ENCODE measurements around the gene SURF6. TPM values are rescaled to one million over a fixed set of nuclear protein-coding genes. Genes with fewer than 3 reads are reported as not detected.

SURF6 gene
- total RNA-seq, 1 donor: 7.6 TPM

DNA sequence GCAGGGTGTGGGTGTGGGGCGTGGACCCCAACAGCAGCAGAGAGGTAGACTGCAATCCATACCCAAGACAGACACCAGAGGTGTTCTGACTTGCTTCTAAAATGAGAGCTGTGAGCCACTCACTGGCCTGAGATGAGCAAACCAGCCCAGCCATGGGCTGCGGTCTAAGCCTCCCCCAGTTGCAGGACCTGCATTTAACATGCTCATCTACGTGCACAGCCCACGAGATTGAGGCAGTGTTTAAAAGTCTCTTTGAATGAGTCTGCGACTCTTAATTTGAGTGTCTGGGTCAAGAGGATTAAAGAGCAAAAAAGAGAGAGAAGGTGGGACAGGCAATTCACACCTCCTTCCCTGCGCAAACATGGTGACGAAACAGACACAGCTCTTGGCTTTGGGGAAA, 33.9 kb upstream of the SURF6 start:
- Histone ChIP-seq H2AFZ (ENCODE audit: low read length) (no peak overlapping the region), H3K9me3 (ENCODE audit: low read depth, low read length) (no peaks in the 10 kb centered on the region), H3K79me2 (ENCODE audit: insufficient read depth, low read length) (peaks cover 100% of the 10 kb centered on the region), H3K27ac (ENCODE audit: low read depth, low read length) (peak overlapping the region; percentile 81), H3K4me3 (ENCODE audit: insufficient read depth, low read length) (no peak overlapping the region), H3K36me3 (ENCODE audit: insufficient read depth, low read length) (peaks cover 68% of the 10 kb centered on the region), H3K27me3 (ENCODE audit: insufficient read depth, low read length) (no peaks in the 10 kb centered on the region), H4K20me1 (ENCODE audit: insufficient read depth, low read length) (peaks cover 96% of the 10 kb centered on the region), H3K4me2 (ENCODE audit: insufficient read depth, low read length) (no peak overlapping the region), H3K4me1 (ENCODE audit: insufficient read depth, low read length) (peaks cover 62% of the 10 kb centered on the region)
- no peak for DNase-seq (ENCODE audit: insufficient read length, low spot score, missing footprints)
- no peak for TF ChIP-seq CTCF (IDR thresholded peaks at IDR 0.05; ENCODE audit: extremely low read depth, low read depth, low read length)

DNA sequence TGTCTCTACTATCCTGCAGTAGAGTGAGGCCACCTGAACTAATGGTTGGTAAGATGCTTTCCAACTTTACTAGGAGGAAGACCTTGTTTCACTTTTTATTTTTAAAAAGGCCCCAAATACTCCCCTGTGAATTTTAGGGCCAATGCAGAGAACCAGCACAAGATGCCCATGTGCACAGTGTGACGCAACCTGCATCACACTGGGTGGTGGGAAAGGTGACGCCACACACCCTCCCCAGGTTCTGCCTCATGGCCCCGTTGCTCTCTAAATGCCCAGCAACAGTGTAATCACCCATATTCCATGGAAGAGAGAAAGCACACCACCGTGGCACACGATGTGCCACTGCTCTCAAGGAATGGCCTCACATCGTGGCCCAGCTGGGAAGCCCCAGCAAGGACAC, 33.4 kb upstream of the SURF6 start:
- Histone ChIP-seq H3K9me3 (ENCODE audit: low read depth, low read length) (no peaks in the 10 kb centered on the region), H3K36me3 (ENCODE audit: insufficient read depth, low read length) (peaks cover 71% of the 10 kb centered on the region), H3K4me2 (ENCODE audit: insufficient read depth, low read length) (peak overlapping the region; percentile 33), H3K79me2 (ENCODE audit: insufficient read depth, low read length) (peaks cover 99% of the 10 kb centered on the region), H3K27ac (ENCODE audit: low read depth, low read length) (peak overlapping the region; percentile 81), H3K4me3 (ENCODE audit: insufficient read depth, low read length) (no peak overlapping the region), H3K4me1 (ENCODE audit: insufficient read depth, low read length) (peaks cover 62% of the 10 kb centered on the region), H4K20me1 (ENCODE audit: insufficient read depth, low read length) (peaks cover 94% of the 10 kb centered on the region), H3K27me3 (ENCODE audit: insufficient read depth, low read length) (no peaks in the 10 kb centered on the region), H2AFZ (ENCODE audit: low read length) (no peak overlapping the region)
- TF ChIP-seq CTCF (IDR thresholded peaks at IDR 0.05; ENCODE audit: extremely low read depth, low read depth, low read length): no peak
- DNase-seq (ENCODE audit: insufficient read length, low spot score, missing footprints): peak; percentile 46

GRCh38 chr9:133368249-133368881, 32.4 kb upstream of the SURF6 start:
- peaks cover 74% of the 10 kb centered on the region for H3K36me3 ChIP-seq (ENCODE audit: insufficient read depth, low read length)
- H3K27ac ChIP-seq (ENCODE audit: low read depth, low read length): peak overlapping the region; percentile 81
- H4K20me1 ChIP-seq (ENCODE audit: insufficient read depth, low read length): peaks cover 92% of the 10 kb centered on the region
- peak; percentile 90 for DNase-seq (ENCODE audit: insufficient read length, low spot score, missing footprints)
- H3K27me3 ChIP-seq (ENCODE audit: insufficient read depth, low read length): no peaks in the 10 kb centered on the region
- H2AFZ ChIP-seq (ENCODE audit: low read length): no peak overlapping the region
- peaks cover 98% of the 10 kb centered on the region for H3K79me2 ChIP-seq (ENCODE audit: insufficient read depth, low read length)
- H3K9me3 ChIP-seq (ENCODE audit: low read depth, low read length): no peaks in the 10 kb centered on the region
- peak overlapping the region; percentile 33 for H3K4me2 ChIP-seq (ENCODE audit: insufficient read depth, low read length)
- peaks cover 55% of the 10 kb centered on the region for H3K4me1 ChIP-seq (ENCODE audit: insufficient read depth, low read length)
- TF ChIP-seq CTCF (IDR thresholded peaks at IDR 0.05; ENCODE audit: extremely low read depth, low read depth, low read length): no peak
- H3K4me3 ChIP-seq (ENCODE audit: insufficient read depth, low read length): no peak overlapping the region

GRCh38 chr9:133367778-133368177, 31.8 kb upstream of the SURF6 start:
- Histone ChIP-seq H3K36me3 (ENCODE audit: insufficient read depth, low read length) (peaks cover 74% of the 10 kb centered on the region), H3K27me3 (ENCODE audit: insufficient read depth, low read length) (no peaks in the 10 kb centered on the region), H3K4me1 (ENCODE audit: insufficient read depth, low read length) (peaks cover 50% of the 10 kb centered on the region), H3K79me2 (ENCODE audit: insufficient read depth, low read length) (peaks cover 98% of the 10 kb centered on the region), H3K4me2 (ENCODE audit: insufficient read depth, low read length) (no peak overlapping the region), H3K4me3 (ENCODE audit: insufficient read depth, low read length) (no peak overlapping the region), H4K20me1 (ENCODE audit: insufficient read depth, low read length) (peaks cover 92% of the 10 kb centered on the region), H3K9me3 (ENCODE audit: low read depth, low read length) (no peaks in the 10 kb centered on the region), H2AFZ (ENCODE audit: low read length) (no peak overlapping the region), H3K27ac (ENCODE audit: low read depth, low read length) (peak overlapping the region; percentile 81)
- TF ChIP-seq CTCF (IDR thresholded peaks at IDR 0.05; ENCODE audit: extremely low read depth, low read depth, low read length): no peak
- no peak for DNase-seq (ENCODE audit: insufficient read length, low spot score, missing footprints)

Measured in osteoblast (primary cell).